Measurements from ENCODE around the gene DYRK2. TPM values are rescaled to one million over a fixed set of nuclear protein-coding genes. Genes with fewer than 3 reads are reported as not detected.
A peak's percentile ranks its signal among the peaks of the same experiment; 100 is the strongest.

The DYRK2 gene
- total RNA-seq, 4 donors from 2014 or later, result 14.1 to 25.7 (median 15.9) TPM

GRCh38 chr12:67674417-67674816 lies 25.9 kb downstream of the DYRK2 start:
- Histone ChIP-seq H3K4me3 (no peak overlapping the region), H3K9me3 (no peaks in the 10 kb centered on the region), H3K36me3 (no peaks in the 10 kb centered on the region), H3K4me1 (peaks cover 9 to 22% of the 10 kb centered on the region in 2 donors), H3K27ac (peak overlapping the region; percentile 32 to 69 (median 50)), H3K27me3 (no peaks in the 10 kb centered on the region)
- peak in 1 of 2 donors; percentile 53 for DNase-seq
- intact Hi-C loops (cut with DNase I; ENCODE audit: low total_unique reads), result no loop called here
- peak; percentile 67 to 89 for ATAC-seq
- TF ChIP-seq CTCF (IDR thresholded peaks at IDR 0.05 in 4 of 5, conservative IDR thresholded peaks at IDR 0.05 in 1 of 5), result no peak
- TF ChIP-seq POLR2A (IDR thresholded peaks at IDR 0.05), result no peak
- in situ Hi-C loops (cut with MboI; ENCODE audit: low sequenced_read_pairs in 4 of 4), result loop anchor here in 1 of 4 donors (25.0 kb wide), 1 partner anchor 263 kb away; no protein-coding TSS in a partner anchor

GRCh38 chr12:67676624-67677023 lies 28.1 kb downstream of the DYRK2 start:
- intact Hi-C loops (cut with DNase I; ENCODE audit: low total_unique reads), result no loop called here

GRCh38 chr12:67677166-67677565 lies 28.6 kb downstream of the DYRK2 start:
- TF ChIP-seq POLR2A (IDR thresholded peaks at IDR 0.05) (no peak), CTCF (IDR thresholded peaks at IDR 0.05 in 4 of 5, conservative IDR thresholded peaks at IDR 0.05 in 1 of 5) (no peak)
- in situ Hi-C loops (cut with MboI; ENCODE audit: low sequenced_read_pairs in 4 of 4) (no loop called here), intact Hi-C loops (cut with DNase I; ENCODE audit: low total_unique reads) (no loop called here)
- Histone ChIP-seq H3K27ac (no peak overlapping the region), H3K36me3 (no peaks in the 10 kb centered on the region), H3K9me3 (no peaks in the 10 kb centered on the region), H3K4me3 (no peak overlapping the region), H3K27me3 (no peaks in the 10 kb centered on the region), H3K4me1 (peaks cover 9 to 31% of the 10 kb centered on the region in 2 donors)
- ATAC-seq (no peak), DNase-seq (no peak)

More at GRCh38 chr12:67676624-67677023, 28.1 kb downstream of the DYRK2 start:
- H3K4me1 ChIP-seq, result peaks cover 7 to 31% of the 10 kb centered on the region in 2 donors
- no peak overlapping the region for H3K27ac ChIP-seq
- no peak overlapping the region for H3K4me3 ChIP-seq
- no peaks in the 10 kb centered on the region for H3K36me3 ChIP-seq
- no peak for ATAC-seq
- H3K27me3 ChIP-seq, result no peaks in the 10 kb centered on the region
- in situ Hi-C loops (cut with MboI; ENCODE audit: low sequenced_read_pairs in 4 of 4), result no loop called here
- no peak for TF ChIP-seq POLR2A (IDR thresholded peaks at IDR 0.05)
- TF ChIP-seq CTCF (IDR thresholded peaks at IDR 0.05 in 4 of 5, conservative IDR thresholded peaks at IDR 0.05 in 1 of 5), result no peak
- no peak for DNase-seq
- H3K9me3 ChIP-seq, result no peaks in the 10 kb centered on the region

- no peaks in the 10 kb centered on the region for H3K36me3 ChIP-seq
- in situ Hi-C loops (cut with MboI; ENCODE audit: low sequenced_read_pairs in 4 of 4) (no loop called here), intact Hi-C loops (cut with DNase I; ENCODE audit: low total_unique reads) (no loop called here)
- TF ChIP-seq POLR2A (IDR thresholded peaks at IDR 0.05) (no peak), CTCF (IDR thresholded peaks at IDR 0.05 in 4 of 5, conservative IDR thresholded peaks at IDR 0.05 in 1 of 5) (no peak)
- ATAC-seq, result peak; percentile 99
- no peaks in the 10 kb centered on the region for H3K27me3 ChIP-seq
- H3K27ac ChIP-seq, result peak overlapping the region; percentile 79 to 88 (median 86)
- DNase-seq, result peak; percentile 43 to 44
- no peaks in the 10 kb centered on the region for H3K9me3 ChIP-seq
- H3K4me1 ChIP-seq, result peaks cover 15 to 36% of the 10 kb centered on the region in 2 donors
- H3K4me3 ChIP-seq, result no peak overlapping the region
Measured at GRCh38 chr12:67681105-67681778, 32.7 kb downstream of the DYRK2 start.

Measured in gastrocnemius medialis (tissue), 4 donors.